Prostate gland (tissue), 2 donors: Measurements from ENCODE around the gene PNLIP. TPM values are rescaled to one million over a fixed set of nuclear protein-coding genes. Genes with fewer than 3 reads are reported as not detected.

Experiments
- DNase-seq: peaks from one replicate; pipeline ENCODE4 v3.0.0-alpha.2; 2019; ENCODE audit warnings: low spot score
- H3K27ac ChIP-seq, 2 donors: fragments of 200-600 bp; sonication (generic); 2 replicates each; pipeline ENCODE4 v1.5.1; 2017 to 2019
- H3K27me3 ChIP-seq: fragments of 200-600 bp; sonication (generic); replicated peaks from 2 replicates; pipeline ENCODE4 v1.5.1; 2019; ENCODE audit not compliant: insufficient read depth
- H3K36me3 ChIP-seq, 2 donors: fragments of 200-600 bp; sonication (generic); 1 replicate in 1 of 2; 2 replicates in 1 of 2; pipeline versions ENCODE4 v1.5.1 to v1.8.1; 2017 to 2019
- H3K4me1 ChIP-seq: fragments of 200-600 bp; sonication (generic); replicated peaks from 2 replicates; pipeline ENCODE4 v1.5.1; 2019
- H3K4me3 ChIP-seq, 2 donors: fragments of 200-600 bp; sonication (generic); 2 replicates each; pipeline ENCODE4 v1.5.1; 2017 to 2019
- H3K9me3 ChIP-seq: fragments of 200-600 bp; sonication (generic); 2 replicates; pipeline ENCODE4 v1.5.1; 2017
- POLR2A ChIP-seq: fragments of 450-650 bp; IDR thresholded peaks from one replicate; pipeline ENCODE4 v1.6.1; 2016; ENCODE audit warnings: antibody characterized with exemption, mild to moderate bottlenecking
- POLR2AphosphoS5 ChIP-seq: sonication (generic); formaldehyde crosslinking; IDR thresholded peaks from one replicate; pipeline ENCODE4 v1.6.1; 2017; ENCODE audit warnings: antibody characterized with exemption
- WGBS: methylation state at CpG from one replicate; pipeline ENCODE4 v1.1.5; 2018; 5-methylcytosine and 5-hydroxymethylcytosine counted together
- intact Hi-C: fragments of 100-400 bp; cut with DNase I; formaldehyde crosslinking; loops from one replicate; pipeline ENCODE4 v1.14.2; 2022
- total RNA-seq, 2 donors: library from RNA; depleted of rRNA; stranded (reverse); fragments of >200 nt; gene quantifications; one replicate each; pipeline ENCODE4 v1.1.0, GENCODE V29; 2016
- TF ChIP-seq, protein P1 (sequence below), 4 experiments: fragments of 200-600 bp in 2 of 4; fragments of 450-650 bp in 2 of 4; sonication (generic) in 2 of 4; IDR thresholded peaks; 1 replicate in 3 of 4; 2 replicates in 1 of 4; pipeline ENCODE4 v1.5.1; 2016 to 2019; ENCODE audit warnings: antibody characterized with exemption in 4 of 4, mild to moderate bottlenecking in 2 of 4, moderate library complexity in 2 of 4

Gene PNLIP
- total RNA-seq, 2 donors from 2014 or later = not detected

DNA sequence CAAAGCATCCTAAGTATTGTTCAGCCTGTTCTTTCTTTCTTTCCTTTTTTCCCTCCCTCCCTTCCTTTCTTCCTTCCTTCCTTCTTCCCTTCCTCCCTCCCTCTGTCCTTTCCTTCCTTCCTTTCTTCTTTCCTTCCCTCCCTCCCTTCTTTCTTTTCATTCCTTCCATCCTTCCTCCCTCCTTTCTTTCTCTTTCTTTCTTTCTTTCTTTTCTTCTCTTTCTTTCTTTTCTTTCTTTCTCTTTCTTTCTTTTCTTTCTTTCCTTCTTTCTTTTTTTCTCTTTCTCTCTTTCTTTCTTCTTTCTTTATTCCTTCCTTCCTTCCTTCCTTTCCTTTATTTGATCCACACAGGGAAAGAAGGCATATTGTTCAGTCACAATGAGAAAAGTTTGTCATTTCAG is 21.2 kb downstream of the PNLIP start:
- intact Hi-C loops = no loop called here
- H3K27ac ChIP-seq = no peak overlapping the region
- H3K36me3 ChIP-seq = no peaks in the 10 kb centered on the region
- no peaks in the 10 kb centered on the region for H3K27me3 ChIP-seq
- TF ChIP-seq POLR2A (no peak), POLR2AphosphoS5 (no peak)
- TF ChIP-seq, protein P1, sequence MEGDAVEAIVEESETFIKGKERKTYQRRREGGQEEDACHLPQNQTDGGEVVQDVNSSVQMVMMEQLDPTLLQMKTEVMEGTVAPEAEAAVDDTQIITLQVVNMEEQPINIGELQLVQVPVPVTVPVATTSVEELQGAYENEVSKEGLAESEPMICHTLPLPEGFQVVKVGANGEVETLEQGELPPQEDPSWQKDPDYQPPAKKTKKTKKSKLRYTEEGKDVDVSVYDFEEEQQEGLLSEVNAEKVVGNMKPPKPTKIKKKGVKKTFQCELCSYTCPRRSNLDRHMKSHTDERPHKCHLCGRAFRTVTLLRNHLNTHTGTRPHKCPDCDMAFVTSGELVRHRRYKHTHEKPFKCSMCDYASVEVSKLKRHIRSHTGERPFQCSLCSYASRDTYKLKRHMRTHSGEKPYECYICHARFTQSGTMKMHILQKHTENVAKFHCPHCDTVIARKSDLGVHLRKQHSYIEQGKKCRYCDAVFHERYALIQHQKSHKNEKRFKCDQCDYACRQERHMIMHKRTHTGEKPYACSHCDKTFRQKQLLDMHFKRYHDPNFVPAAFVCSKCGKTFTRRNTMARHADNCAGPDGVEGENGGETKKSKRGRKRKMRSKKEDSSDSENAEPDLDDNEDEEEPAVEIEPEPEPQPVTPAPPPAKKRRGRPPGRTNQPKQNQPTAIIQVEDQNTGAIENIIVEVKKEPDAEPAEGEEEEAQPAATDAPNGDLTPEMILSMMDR (IDR thresholded peaks at IDR 0.05) = no peak
- no peak for DNase-seq
- H3K4me3 ChIP-seq = no peak overlapping the region
- no peaks in the 10 kb centered on the region for H3K4me1 ChIP-seq
- no peaks in the 10 kb centered on the region for H3K9me3 ChIP-seq

- no peak overlapping the region for H3K27ac ChIP-seq
- no peaks in the 10 kb centered on the region for H3K27me3 ChIP-seq
- intact Hi-C loops = no loop called here
- H3K9me3 ChIP-seq = no peaks in the 10 kb centered on the region
- no peak for DNase-seq
- H3K4me3 ChIP-seq = no peak overlapping the region
- H3K4me1 ChIP-seq = no peaks in the 10 kb centered on the region
- H3K36me3 ChIP-seq = no peaks in the 10 kb centered on the region
- WGBS = 73% methylated on average over 3 of the region's 3 CpGs
- TF ChIP-seq POLR2A (no peak), POLR2AphosphoS5 (no peak)
- TF ChIP-seq, protein P1 (IDR thresholded peaks at IDR 0.05) = no peak
Observed at GRCh38 chr10:116567335-116567734, 21.6 kb downstream of the PNLIP start.

DNA sequence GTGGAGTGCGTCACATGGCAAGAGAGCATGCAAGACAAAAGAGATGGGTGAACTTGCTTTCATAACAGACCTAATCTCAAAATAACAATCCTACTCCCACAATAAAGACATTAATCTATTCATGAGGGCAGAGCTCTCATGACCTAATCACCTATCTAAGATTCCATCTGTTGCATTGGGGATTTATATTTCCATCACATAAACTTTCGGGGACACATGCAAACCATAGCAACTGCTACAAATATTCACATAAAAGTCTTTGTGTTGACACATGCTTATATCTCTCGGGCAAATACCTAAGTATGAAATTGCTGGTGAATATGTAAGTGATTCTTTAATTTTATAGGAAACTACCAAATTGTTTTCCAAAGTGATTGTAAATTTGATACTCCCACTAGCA is 29.1 kb downstream of the PNLIP start:
- Histone ChIP-seq H3K27me3 (no peaks in the 10 kb centered on the region), H3K4me3 (no peak overlapping the region), H3K9me3 (no peaks in the 10 kb centered on the region), H3K27ac (no peak overlapping the region), H3K4me1 (no peaks in the 10 kb centered on the region), H3K36me3 (no peaks in the 10 kb centered on the region)
- WGBS = 28% methylated on average over 3 of the region's 3 CpGs
- DNase-seq = no peak
- TF ChIP-seq, protein P1 (IDR thresholded peaks at IDR 0.05) = no peak
- TF ChIP-seq POLR2A (no peak), POLR2AphosphoS5 (no peak)
- intact Hi-C loops = no loop called here

GRCh38 chr10:116587878-116588591 is 42.3 kb downstream of the PNLIP start:
- no peaks in the 10 kb centered on the region for H3K36me3 ChIP-seq
- H3K9me3 ChIP-seq = no peaks in the 10 kb centered on the region
- 93% methylated on average over 8 of the region's 8 CpGs for WGBS
- no peaks in the 10 kb centered on the region for H3K27me3 ChIP-seq
- no peak for DNase-seq
- H3K4me1 ChIP-seq = no peaks in the 10 kb centered on the region
- H3K27ac ChIP-seq = no peak overlapping the region
- TF ChIP-seq POLR2A = no peak
- TF ChIP-seq, protein P1 (IDR thresholded peaks at IDR 0.05) = no peak
- TF ChIP-seq POLR2AphosphoS5 = no peak
- H3K4me3 ChIP-seq = no peak overlapping the region
- intact Hi-C loops = no loop called here

DNA sequence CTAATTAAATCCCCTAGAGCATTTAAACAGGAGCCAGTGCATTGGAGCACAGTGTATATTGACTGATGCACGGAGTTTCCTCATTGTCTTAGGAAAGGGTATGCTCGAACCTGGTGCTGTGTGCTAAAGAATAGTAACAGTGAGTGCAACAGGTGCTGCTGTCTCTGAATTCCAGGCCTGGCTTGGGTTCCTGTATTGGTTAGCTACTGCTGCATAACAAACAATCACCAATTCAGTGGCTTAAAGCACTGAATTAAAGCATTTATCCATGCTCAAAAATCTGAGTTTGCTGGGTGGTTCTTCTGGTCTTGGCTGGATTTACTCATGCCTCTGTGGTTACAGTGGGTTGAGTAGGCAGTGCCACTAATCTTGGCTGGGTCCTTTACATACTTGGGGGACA is 43.3 kb downstream of the PNLIP start:
- Histone ChIP-seq H3K27ac (no peak overlapping the region), H3K4me3 (no peak overlapping the region), H3K4me1 (no peaks in the 10 kb centered on the region), H3K27me3 (no peaks in the 10 kb centered on the region), H3K36me3 (no peaks in the 10 kb centered on the region), H3K9me3 (no peaks in the 10 kb centered on the region)
- DNase-seq = no peak
- 95% methylated on average over 2 of the region's 2 CpGs for WGBS
- TF ChIP-seq POLR2A (no peak), POLR2AphosphoS5 (no peak)
- TF ChIP-seq, protein P1 (IDR thresholded peaks at IDR 0.05) = no peak
- intact Hi-C loops = no loop called here
